Measurements from ENCODE around the gene SMYD5.
"Not testable (repeated sequence)": the region's sequence is repeated elsewhere in the genome, so short reads cannot be mapped to it uniquely, and the experiment has no call there.

Gene SMYD5

DNA sequence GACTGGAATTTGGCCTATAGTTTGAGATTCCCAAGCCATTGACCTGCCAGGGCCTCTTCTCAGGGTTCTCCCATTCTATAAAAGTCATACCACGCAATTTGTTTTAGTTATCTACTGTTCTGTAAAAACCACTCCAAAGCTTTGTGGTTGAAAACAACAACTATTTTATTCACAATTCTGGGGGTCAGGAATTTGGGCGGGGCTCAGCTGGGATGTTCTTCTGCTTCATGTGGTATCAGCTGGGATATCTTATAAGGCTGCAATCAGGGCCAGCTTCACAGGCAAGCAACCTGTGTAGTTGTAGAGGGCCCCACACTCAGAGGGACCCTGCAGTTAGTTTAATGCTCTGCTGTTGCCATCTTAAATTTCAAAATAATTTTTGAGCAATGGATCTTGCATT, 28.1 kb upstream of the SMYD5 start:
- no peaks in the 10 kb centered on the region for H3K27me3 ChIP-seq (ENCODE audit: insufficient read depth, low read depth, severe bottlenecking)
- no peak overlapping the region for H3K27ac ChIP-seq
- peaks cover 8% of the 10 kb centered on the region for H3K9me3 ChIP-seq (ENCODE audit: severe bottlenecking)
- H3K4me3 ChIP-seq (ENCODE audit: low read depth, low read length), result no peak overlapping the region
- no peaks in the 10 kb centered on the region for H3K36me3 ChIP-seq
- TF ChIP-seq, protein P1, sequence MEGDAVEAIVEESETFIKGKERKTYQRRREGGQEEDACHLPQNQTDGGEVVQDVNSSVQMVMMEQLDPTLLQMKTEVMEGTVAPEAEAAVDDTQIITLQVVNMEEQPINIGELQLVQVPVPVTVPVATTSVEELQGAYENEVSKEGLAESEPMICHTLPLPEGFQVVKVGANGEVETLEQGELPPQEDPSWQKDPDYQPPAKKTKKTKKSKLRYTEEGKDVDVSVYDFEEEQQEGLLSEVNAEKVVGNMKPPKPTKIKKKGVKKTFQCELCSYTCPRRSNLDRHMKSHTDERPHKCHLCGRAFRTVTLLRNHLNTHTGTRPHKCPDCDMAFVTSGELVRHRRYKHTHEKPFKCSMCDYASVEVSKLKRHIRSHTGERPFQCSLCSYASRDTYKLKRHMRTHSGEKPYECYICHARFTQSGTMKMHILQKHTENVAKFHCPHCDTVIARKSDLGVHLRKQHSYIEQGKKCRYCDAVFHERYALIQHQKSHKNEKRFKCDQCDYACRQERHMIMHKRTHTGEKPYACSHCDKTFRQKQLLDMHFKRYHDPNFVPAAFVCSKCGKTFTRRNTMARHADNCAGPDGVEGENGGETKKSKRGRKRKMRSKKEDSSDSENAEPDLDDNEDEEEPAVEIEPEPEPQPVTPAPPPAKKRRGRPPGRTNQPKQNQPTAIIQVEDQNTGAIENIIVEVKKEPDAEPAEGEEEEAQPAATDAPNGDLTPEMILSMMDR (IDR thresholded peaks at IDR 0.05; ENCODE audit: low read depth, low read length), result no peak
- no peak for DNase-seq

DNA sequence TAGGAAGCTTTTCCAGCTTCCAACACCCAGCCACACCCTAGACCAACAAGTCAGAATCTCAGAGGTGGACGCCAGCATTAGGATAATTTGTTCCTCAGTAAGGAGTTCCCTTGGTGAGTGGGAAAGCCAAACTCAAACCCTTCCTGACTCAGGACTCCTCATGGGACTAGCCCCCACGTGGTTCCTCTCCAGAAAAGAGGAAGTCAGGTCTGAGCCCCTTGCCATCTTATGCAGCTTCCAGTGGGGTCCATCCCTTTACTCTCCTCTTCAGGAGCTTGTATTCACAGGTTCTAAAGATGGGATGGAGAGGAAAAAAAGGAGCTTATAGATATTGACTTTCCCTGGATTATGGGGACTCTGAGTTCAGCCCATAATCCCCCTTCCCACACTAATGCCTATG, 26.5 kb upstream of the SMYD5 start:
- H3K4me3 ChIP-seq (ENCODE audit: low read depth, low read length), result no peak overlapping the region
- H3K36me3 ChIP-seq, result no peaks in the 10 kb centered on the region
- peaks cover 8% of the 10 kb centered on the region for H3K9me3 ChIP-seq (ENCODE audit: severe bottlenecking)
- H3K27me3 ChIP-seq (ENCODE audit: insufficient read depth, low read depth, severe bottlenecking), result no peaks in the 10 kb centered on the region
- DNase-seq, result no peak
- H3K27ac ChIP-seq, result no peak overlapping the region
- TF ChIP-seq, protein P1 (IDR thresholded peaks at IDR 0.05; ENCODE audit: low read depth, low read length), result no peak

DNA sequence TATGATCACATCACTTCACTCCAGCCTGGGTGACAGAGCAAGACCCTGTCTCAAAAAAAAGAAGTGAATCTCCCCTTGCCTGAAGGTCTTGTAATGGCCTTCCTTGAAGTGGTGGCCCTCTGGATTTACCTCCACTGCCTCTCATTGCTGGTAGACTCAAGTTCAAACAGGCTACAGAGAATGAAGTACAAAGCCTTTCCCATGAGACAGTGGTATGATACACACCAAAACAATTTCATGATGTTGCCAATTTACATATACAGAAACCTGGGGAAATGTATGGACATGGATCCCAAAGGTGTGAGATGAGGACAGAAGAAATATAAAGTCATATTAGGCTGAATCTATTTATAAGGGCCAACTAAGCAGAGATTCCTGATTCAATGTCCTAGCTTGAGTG, 16.5 kb upstream of the SMYD5 start:
- Histone ChIP-seq H3K27me3 (ENCODE audit: insufficient read depth, low read depth, severe bottlenecking) (no peaks in the 10 kb centered on the region), H3K27ac (no peak overlapping the region), H3K4me3 (ENCODE audit: low read depth, low read length) (no peak overlapping the region), H3K36me3 (no peaks in the 10 kb centered on the region), H3K9me3 (ENCODE audit: severe bottlenecking) (no peaks in the 10 kb centered on the region)
- no peak for DNase-seq
- TF ChIP-seq, protein P1 (IDR thresholded peaks at IDR 0.05; ENCODE audit: low read depth, low read length), result no peak

DNA sequence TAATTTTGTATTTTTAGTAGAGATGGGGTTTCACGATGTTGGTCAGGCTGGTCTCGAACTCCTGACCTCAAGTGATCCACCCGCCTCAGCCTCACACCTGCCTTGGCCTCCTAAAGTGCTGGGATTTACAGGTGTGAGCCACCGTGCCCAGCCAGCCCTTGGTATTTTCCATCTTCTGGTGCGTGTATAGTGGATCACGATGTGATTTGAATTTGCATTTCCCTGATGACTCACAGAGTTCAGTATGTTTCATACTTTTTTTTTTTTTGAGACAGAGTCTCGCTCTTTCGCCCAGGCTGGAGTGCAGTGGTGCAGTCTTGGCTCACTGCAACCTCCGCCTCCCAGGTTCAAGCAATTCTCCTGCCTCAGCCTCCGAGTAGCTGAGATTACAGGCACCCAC, 13.8 kb upstream of the SMYD5 start:
- not testable (repeated sequence) for H3K9me3 ChIP-seq (ENCODE audit: severe bottlenecking); H3K36me3 ChIP-seq; H3K27me3 ChIP-seq (ENCODE audit: insufficient read depth, low read depth, severe bottlenecking); H3K4me3 ChIP-seq (ENCODE audit: low read depth, low read length); H3K27ac ChIP-seq; DNase-seq

DNA sequence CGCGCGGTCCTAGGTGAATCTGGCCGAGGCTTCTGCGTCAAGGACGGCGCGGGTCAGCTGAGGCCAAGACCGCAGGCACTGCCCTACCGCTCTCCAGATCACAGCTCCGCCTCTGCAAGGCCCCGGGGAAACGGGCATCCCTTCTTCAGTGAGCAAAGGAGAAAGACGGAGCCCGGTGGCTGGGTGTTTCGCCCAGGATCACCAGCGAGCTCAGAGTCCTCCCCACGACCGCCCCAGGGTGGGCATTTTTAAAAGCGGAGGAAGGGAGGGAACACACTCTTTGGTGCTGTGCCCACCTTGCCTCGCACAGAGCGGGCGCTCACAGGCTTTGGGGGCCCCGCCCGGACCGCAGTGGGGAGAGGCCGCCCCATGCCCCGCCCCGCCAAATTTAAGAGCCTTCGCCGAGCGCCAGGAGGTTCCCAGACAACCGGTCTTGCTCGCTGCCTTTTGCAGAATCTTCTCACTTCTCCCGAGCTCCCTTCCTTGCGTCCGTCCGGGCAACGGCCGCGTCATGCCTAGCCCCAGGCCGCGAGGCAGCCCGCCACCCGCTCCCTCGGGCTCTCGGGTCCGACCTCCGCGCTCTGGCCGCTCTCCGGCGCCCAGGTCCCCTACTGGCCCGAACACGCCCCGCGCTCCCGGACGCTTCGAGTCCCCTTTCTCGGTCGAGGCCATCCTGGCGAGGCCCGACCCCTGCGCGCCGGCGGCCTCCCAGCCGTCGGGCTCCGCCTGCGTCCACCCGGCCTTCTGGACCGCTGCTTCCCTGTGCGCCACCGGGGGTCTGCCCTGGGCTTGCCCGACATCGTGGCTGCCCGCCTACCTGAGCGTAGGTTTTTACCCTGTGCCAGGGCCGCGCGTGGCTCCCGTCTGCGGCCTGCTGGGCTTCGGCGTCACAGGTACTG, 11.6 kb upstream of the SMYD5 start, which contains the start of gene NOTO:
Gene NOTO (plus strand): TSS at position 419 of the 899 bp plus-strand sequence. CDS start 93 bp downstream, at position 512.
- Histone ChIP-seq H3K27me3 (ENCODE audit: insufficient read depth, low read depth, severe bottlenecking) (no peaks in the 10 kb centered on the region), H3K9me3 (ENCODE audit: severe bottlenecking) (no peaks in the 10 kb centered on the region), H3K4me3 (ENCODE audit: low read depth, low read length) (no peak within 1 kb of the TSS), H3K36me3 (no peaks in the 10 kb centered on the region), H3K27ac (no peak within 1 kb of the TSS)
- no peak for DNase-seq
- TF ChIP-seq, protein P1 (IDR thresholded peaks at IDR 0.05; ENCODE audit: low read depth, low read length), result no peak

DNA sequence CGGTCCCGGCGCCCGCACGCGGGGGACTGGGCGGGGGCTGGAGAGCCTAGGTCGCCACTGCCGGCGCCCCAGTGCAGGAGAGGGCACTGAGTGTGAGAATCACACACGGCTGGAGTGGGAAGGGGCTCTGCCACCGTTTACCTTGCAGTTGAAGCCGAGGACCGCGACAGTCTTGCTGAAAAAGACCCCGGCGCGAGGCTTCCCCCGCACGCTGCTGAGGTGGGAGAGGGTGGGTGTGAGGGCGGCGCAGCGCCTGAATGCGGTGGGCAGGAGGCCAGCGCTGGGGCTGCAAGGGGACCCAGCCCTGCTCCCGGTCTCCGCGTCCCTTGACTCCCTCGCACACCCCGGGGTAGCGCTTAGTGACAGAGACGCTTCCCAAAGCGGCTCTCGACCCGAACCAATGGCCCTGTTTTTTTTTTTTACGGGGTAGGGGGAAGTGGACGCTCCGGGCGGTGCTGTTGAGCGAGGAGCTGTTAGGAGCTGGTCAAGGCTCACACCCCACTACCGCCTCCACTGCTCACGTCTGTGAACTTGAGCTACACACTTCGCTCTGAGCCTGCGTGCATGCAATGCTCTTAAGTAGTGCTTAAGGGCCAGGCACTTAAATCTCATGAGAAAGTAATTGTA, 10.9 kb upstream of the SMYD5 start:
- TF ChIP-seq, protein P1 (IDR thresholded peaks at IDR 0.05; ENCODE audit: low read depth, low read length), result no peak
- H3K27ac ChIP-seq, result no peak overlapping the region
- H3K27me3 ChIP-seq (ENCODE audit: insufficient read depth, low read depth, severe bottlenecking), result no peaks in the 10 kb centered on the region
- no peak for DNase-seq
- H3K36me3 ChIP-seq, result no peaks in the 10 kb centered on the region
- no peak overlapping the region for H3K4me3 ChIP-seq (ENCODE audit: low read depth, low read length)
- no peaks in the 10 kb centered on the region for H3K9me3 ChIP-seq (ENCODE audit: severe bottlenecking)
